G401 (cell line): Measurements from ENCODE around the gene NOC2L. TPM values are rescaled to one million over a fixed set of nuclear protein-coding genes. Genes with fewer than 3 reads are reported as not detected.

ENCODE experiments used
- DNase-seq: peaks from one replicate; pipeline ENCODE4 v3.0.0-alpha.2; 2015; ENCODE audit warnings: low spot score
- in situ Hi-C: cut with HindIII; loops from 2 replicates; pipeline ENCODE4 v1.10.0; 2016; ENCODE audit warnings: low sequenced_read_pairs, mixed read lengths
- total RNA-seq: library from RNA; depleted of rRNA; stranded (reverse); fragments of >200 nt; shearing (Covaris generic); gene quantifications from 2 replicates; pipeline ENCODE4 v1.2.3, GENCODE V29; 2014

The NOC2L gene
- total RNA-seq, 1 experiment from 2014 or later, result 221 TPM

- DNase-seq, result peak; percentile 37
These were observed 35.7 kb downstream of the NOC2L start, which contains the start of gene SAMD11 for GRCh38 chr1:923131-923990. Gene SAMD11, plus strand, starts transcription at chr1:923923. Its CDS starts 509 bp downstream, at chr1:924432.

GRCh38 chr1:921011-921837 lies 37.8 kb downstream of the NOC2L start:
- in situ Hi-C loops, result no loop called here

More at GRCh38 chr1:923131-923990, 35.7 kb downstream of the NOC2L start, which contains the start of gene SAMD11:
- in situ Hi-C loops, result no loop called here

GRCh38 chr1:920521-920920 lies 38.5 kb downstream of the NOC2L start:
- in situ Hi-C loops, result no loop called here

More at GRCh38 chr1:921011-921837, 37.8 kb downstream of the NOC2L start:
- DNase-seq, result no peak

GRCh38 chr1:920010-920409 lies 39.0 kb downstream of the NOC2L start:
- DNase-seq, result no peak
- in situ Hi-C loops, result no loop called here

More at GRCh38 chr1:920521-920920, 38.5 kb downstream of the NOC2L start:
- no peak for DNase-seq

GRCh38 chr1:919271-919872 lies 39.7 kb downstream of the NOC2L start:
- DNase-seq, result no peak
- in situ Hi-C loops, result no loop called here

- in situ Hi-C loops, result no loop called here
- no peak for DNase-seq
These were observed 40.2 kb downstream of the NOC2L start for GRCh38 chr1:918843-919242.

GRCh38 chr1:918353-918752 lies 40.7 kb downstream of the NOC2L start:
- DNase-seq, result no peak
- in situ Hi-C loops, result no loop called here

- no peak for DNase-seq
- in situ Hi-C loops, result no loop called here
These were observed 41.5 kb downstream of the NOC2L start for GRCh38 chr1:917466-918091.

GRCh38 chr1:917076-917459 lies 42.0 kb downstream of the NOC2L start:
- in situ Hi-C loops, result no loop called here
- no peak for DNase-seq

- DNase-seq, result no peak
- in situ Hi-C loops, result no loop called here
These were observed 42.6 kb downstream of the NOC2L start for GRCh38 chr1:916173-917075.

GRCh38 chr1:915295-916172 lies 43.5 kb downstream of the NOC2L start:
- no peak for DNase-seq
- in situ Hi-C loops, result no loop called here

GRCh38 chr1:914891-915280 lies 44.2 kb downstream of the NOC2L start:
- in situ Hi-C loops, result no loop called here
- no peak for DNase-seq

- in situ Hi-C loops, result no loop called here
- DNase-seq, result no peak
These were observed 44.7 kb downstream of the NOC2L start for GRCh38 chr1:914131-914890.

GRCh38 chr1:913491-914130 lies 45.4 kb downstream of the NOC2L start:
- DNase-seq, result no peak

GRCh38 chr1:912740-913301 lies 46.2 kb downstream of the NOC2L start:
- no peak for DNase-seq
- in situ Hi-C loops, result no loop called here

More at GRCh38 chr1:913491-914130, 45.4 kb downstream of the NOC2L start:
- in situ Hi-C loops, result no loop called here
